Measurements from ENCODE around the gene KIF7.

Gene KIF7

GRCh38 chr15:89669309-89669865 lies 14.1 kb upstream of the KIF7 start:
- no peak for DNase-seq (ENCODE audit: low read depth in 2 of 2)

GRCh38 chr15:89668171-89668570 lies 12.9 kb upstream of the KIF7 start:
- DNase-seq (ENCODE audit: low read depth in 2 of 2): no peak

- DNase-seq (ENCODE audit: low read depth in 2 of 2): no peak
Measured at GRCh38 chr15:89667706-89667960, 12.4 kb upstream of the KIF7 start.

GRCh38 chr15:89666858-89667705 lies 11.8 kb upstream of the KIF7 start:
- DNase-seq (ENCODE audit: low read depth in 2 of 2): no peak

GRCh38 chr15:89666184-89666857 lies 11.1 kb upstream of the KIF7 start:
- DNase-seq (ENCODE audit: low read depth in 2 of 2): no peak

- no peak for DNase-seq (ENCODE audit: low read depth in 2 of 2)
Measured at GRCh38 chr15:89665449-89666181, 10.3 kb upstream of the KIF7 start.

- DNase-seq (ENCODE audit: low read depth in 2 of 2): no peak
Measured at GRCh38 chr15:89664441-89665350, 9.4 kb upstream of the KIF7 start.

GRCh38 chr15:89662893-89663626 lies 7.8 kb upstream of the KIF7 start:
- peak; percentile 70 to 72 for DNase-seq (ENCODE audit: low read depth in 2 of 2)

GRCh38 chr15:89660556-89660955 lies 5.3 kb upstream of the KIF7 start:
- DNase-seq (ENCODE audit: low read depth in 2 of 2): no peak

- DNase-seq (ENCODE audit: low read depth in 2 of 2): no peak
Measured at GRCh38 chr15:89659295-89659694, 4.0 kb upstream of the KIF7 start.

GRCh38 chr15:89657686-89658200 lies 2.5 kb upstream of the KIF7 start:
- no peak for DNase-seq (ENCODE audit: low read depth in 2 of 2)

GRCh38 chr15:89656116-89656815 lies 999 bp upstream of the KIF7 start:
- DNase-seq (ENCODE audit: low read depth in 2 of 2): no peak

GRCh38 chr15:89654301-89654761 lies 936 bp downstream of the KIF7 start:
- DNase-seq (ENCODE audit: low read depth in 2 of 2): no peak

GRCh38 chr15:89653578-89653977 lies 1.7 kb downstream of the KIF7 start:
- no peak for DNase-seq (ENCODE audit: low read depth in 2 of 2)

GRCh38 chr15:89652666-89653065 lies 2.6 kb downstream of the KIF7 start:
- DNase-seq (ENCODE audit: low read depth in 2 of 2): no peak

- no peak for DNase-seq (ENCODE audit: low read depth in 2 of 2)
Measured at GRCh38 chr15:89652131-89652530, 3.1 kb downstream of the KIF7 start.

- no peak for DNase-seq (ENCODE audit: low read depth in 2 of 2)
Measured at GRCh38 chr15:89649716-89650115, 5.6 kb downstream of the KIF7 start.

- no peak for DNase-seq (ENCODE audit: low read depth in 2 of 2)
Measured at GRCh38 chr15:89649013-89649625, 6.1 kb downstream of the KIF7 start.

Measured in fibroblast of skin of left biceps (primary cell).